Mucosa of rectum (tissue), 2 donors: ENCODE results near the gene ROBO4.
A peak's percentile ranks its signal among the peaks of the same experiment; 100 is the strongest.

ENCODE experiments used
- H3K27ac ChIP-seq, 2 donors: one replicate each; pipeline ENCODE4 v1.7.0; 2013; ENCODE audit warnings: inconsistent platforms in 2 of 2, low read depth in 2 of 2, low read length in 2 of 2
- H3K27me3 ChIP-seq, 2 donors: one replicate each; pipeline ENCODE4 v1.7.0; 2013; ENCODE audit warnings: low read length in 2 of 2; ENCODE audit not compliant: control insufficient read depth in 2 of 2, insufficient read depth in 2 of 2
- H3K36me3 ChIP-seq, 2 donors: one replicate each; pipeline ENCODE4 v1.7.0; 2013; ENCODE audit warnings: low read length in 2 of 2; ENCODE audit not compliant: control insufficient read depth in 2 of 2, insufficient read depth in 2 of 2
- H3K4me1 ChIP-seq, 2 donors: one replicate each; pipeline ENCODE4 v1.7.0; 2013; ENCODE audit warnings: low read length in 2 of 2, mild to moderate bottlenecking in 1 of 2; ENCODE audit not compliant: control insufficient read depth in 2 of 2, insufficient read depth in 2 of 2
- H3K4me3 ChIP-seq, 2 donors: one replicate each; pipeline ENCODE4 v1.7.0; 2013; ENCODE audit warnings: low read length in 2 of 2
- H3K9ac ChIP-seq, 2 donors: one replicate each; pipeline ENCODE4 v1.7.0; 2013; ENCODE audit warnings: low read length in 2 of 2, low read depth in 1 of 2, mild to moderate bottlenecking in 1 of 2
- H3K9me3 ChIP-seq, 2 donors: one replicate each; pipeline ENCODE4 v1.7.0; 2013; ENCODE audit warnings: low read length in 2 of 2; ENCODE audit not compliant: control insufficient read depth in 2 of 2
- donor health status: healthy.
- donor health status: Normal muscosa, but diverticular disease.

ROBO4 gene

DNA sequence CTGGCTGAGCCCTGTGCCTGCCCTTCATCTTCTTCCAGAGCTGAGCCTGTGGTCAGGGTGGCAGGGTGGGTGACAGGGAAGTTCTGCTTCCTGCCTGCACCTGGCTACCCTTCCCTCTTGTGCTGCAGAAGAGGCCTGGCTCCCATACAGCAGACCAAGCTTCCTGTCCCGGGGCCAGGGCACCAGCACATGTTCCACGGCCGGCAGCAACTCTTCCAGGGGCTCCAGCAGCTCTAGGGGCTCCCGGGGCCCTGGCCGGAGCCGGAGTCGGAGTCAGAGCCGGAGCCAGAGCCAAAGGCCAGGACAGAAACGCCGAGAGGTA, 17.4 kb downstream of the ROBO4 start:
- no peak overlapping the region for H3K4me3 ChIP-seq
- no peaks in the 10 kb centered on the region for H3K36me3 ChIP-seq
- no peak overlapping the region for H3K9ac ChIP-seq
- no peaks in the 10 kb centered on the region for H3K9me3 ChIP-seq
- no peak overlapping the region for H3K27ac ChIP-seq
- H3K27me3 ChIP-seq = peaks cover 0 to 7% of the 10 kb centered on the region in 2 donors
- H3K4me1 ChIP-seq = peaks cover 4 to 8% of the 10 kb centered on the region in 2 donors

DNA sequence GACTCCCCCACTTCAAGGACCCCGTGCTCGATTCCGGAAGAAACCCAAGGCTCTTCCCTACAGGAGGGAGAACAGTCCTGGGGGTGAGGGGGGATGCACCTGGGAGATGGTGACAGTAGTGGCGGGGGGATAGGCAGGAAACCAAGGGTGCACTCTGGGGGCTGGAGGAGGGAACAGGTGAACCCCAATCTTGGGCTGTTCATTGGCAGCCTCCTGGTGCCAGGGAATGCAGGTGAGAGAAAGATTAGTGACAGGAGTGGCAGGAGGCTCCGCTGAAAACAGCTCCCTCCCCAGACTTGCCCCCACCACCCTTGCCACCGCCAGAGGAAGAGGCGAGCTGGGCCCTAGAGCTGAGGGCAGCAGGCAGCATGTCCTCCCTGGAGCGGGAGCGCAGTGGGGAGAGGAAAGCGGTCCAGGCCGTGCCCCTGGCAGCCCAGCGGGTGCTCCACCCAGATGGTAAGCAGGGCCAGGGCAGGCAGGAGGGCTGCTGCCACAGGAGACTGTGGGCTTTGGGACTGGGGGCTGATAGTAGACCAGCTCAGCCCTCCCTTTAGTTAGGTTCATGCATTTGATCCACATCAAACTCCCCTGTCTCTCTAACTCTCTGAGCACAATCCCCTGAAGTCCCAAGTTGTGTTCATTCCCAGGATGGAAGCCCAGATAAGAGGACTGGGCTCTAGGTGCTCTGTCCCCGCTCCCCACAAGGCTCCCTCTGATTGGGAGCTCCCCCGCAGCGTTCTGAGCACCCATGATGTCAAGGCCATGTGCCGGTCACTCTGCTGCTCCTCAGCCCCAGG, 18.0 kb downstream of the ROBO4 start:
- Histone ChIP-seq H3K4me3 (no peak overlapping the region), H3K9ac (no peak overlapping the region), H3K27ac (no peak overlapping the region), H3K36me3 (no peaks in the 10 kb centered on the region), H3K27me3 (peaks cover 0 to 13% of the 10 kb centered on the region in 2 donors), H3K9me3 (no peaks in the 10 kb centered on the region), H3K4me1 (peaks cover 4 to 8% of the 10 kb centered on the region in 2 donors)

DNA sequence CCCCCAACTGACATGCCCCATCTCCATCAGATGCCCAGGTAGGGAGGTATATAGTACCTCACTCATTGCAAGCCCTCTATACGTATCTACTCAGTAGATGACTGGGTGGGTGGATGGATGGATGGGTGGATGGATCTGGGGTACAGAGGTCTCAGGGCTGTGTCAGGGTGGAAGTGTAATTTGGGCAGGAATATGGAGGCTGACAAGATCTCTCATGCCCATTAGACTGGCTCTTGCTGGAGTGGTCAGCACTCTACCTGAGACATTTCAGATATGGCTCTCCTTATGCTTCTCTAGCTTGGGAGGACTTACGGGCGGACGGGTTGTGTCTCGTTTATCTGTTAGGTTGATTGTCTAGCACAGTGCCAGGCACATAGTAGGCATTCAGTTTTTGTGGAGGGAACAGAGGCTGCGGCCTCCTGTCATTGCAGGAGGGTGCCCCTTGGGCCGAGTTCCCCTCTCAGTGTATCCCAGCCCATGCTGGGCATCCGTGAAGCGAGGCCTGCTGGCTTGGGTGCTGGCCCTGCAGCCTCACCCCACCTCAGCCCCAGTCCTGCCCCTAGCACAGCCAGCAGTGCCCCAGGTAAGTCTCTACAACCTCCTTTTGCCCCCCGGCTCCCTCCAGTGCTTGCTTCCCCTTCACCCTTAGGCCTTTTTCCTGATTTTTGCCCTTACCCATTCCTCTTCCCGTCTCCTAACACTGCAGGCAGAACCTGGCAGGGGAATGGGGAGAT, 18.7 kb downstream of the ROBO4 start:
- peaks cover 4 to 8% of the 10 kb centered on the region in 2 donors for H3K4me1 ChIP-seq
- H3K4me3 ChIP-seq = no peak overlapping the region
- H3K27me3 ChIP-seq = peaks cover 0 to 14% of the 10 kb centered on the region in 2 donors
- H3K9ac ChIP-seq = no peak overlapping the region
- no peaks in the 10 kb centered on the region for H3K9me3 ChIP-seq
- H3K36me3 ChIP-seq = no peaks in the 10 kb centered on the region
- no peak overlapping the region for H3K27ac ChIP-seq

DNA sequence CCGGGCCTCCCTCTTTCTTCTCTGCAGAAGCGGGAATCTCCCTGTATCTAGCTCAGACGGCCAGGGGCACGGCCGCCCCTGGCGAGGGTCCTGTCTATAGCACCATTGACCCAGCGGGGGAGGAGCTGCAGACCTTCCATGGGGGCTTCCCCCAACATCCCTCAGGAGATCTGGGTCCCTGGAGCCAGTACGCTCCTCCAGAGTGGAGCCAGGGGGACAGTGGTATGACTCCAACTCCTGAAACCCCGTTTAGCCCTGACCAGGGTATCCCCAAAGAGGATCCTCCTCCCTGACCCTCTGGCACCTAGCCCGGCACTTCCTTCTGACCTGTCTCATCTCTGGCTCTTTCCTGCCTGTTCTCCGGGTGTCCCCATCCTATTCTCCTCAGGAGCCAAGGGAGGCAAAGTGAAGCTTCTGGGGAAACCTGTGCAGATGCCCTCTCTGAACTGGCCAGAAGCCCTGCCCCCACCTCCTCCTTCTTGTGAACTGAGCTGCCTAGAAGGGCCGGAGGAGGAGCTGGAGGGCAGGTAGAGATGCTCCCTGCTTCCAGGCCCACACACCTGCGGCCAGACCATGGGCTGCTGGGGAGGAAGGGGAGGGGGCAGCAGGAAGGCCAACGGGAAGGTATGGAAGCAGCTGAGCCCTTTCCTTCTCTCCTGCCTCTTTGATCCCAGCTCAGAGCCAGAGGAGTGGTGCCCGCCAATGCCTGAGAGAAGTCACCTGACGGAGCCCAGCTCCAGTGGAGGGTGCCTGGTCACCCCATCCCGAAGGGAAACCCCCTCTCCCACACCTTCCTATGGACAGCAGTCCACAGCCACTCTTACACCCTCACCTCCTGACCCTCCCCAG, 19.5 kb downstream of the ROBO4 start:
- H3K27me3 ChIP-seq = peaks cover under 1 to 20% of the 10 kb centered on the region in 2 donors
- H3K27ac ChIP-seq = no peak overlapping the region
- no peaks in the 10 kb centered on the region for H3K36me3 ChIP-seq
- H3K9me3 ChIP-seq = no peaks in the 10 kb centered on the region
- H3K4me1 ChIP-seq = peaks cover 4 to 8% of the 10 kb centered on the region in 2 donors
- no peak overlapping the region for H3K4me3 ChIP-seq
- H3K9ac ChIP-seq = no peak overlapping the region

DNA sequence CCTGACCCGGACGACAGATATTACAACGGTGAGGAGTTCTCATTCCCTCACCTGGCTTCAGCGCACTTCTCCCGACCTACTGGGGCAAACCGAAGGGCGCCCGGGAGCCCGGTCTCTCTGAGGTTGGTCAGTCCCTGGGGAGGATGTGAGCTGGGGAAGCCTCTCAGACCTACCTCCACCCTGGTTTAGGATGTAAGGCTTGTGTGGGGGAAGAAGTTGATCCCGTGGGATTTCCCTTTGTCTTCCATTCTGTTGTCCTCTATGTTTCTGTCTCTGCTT, 20.1 kb downstream of the ROBO4 start:
- H3K4me1 ChIP-seq = peaks cover 2 to 6% of the 10 kb centered on the region in 2 donors
- H3K36me3 ChIP-seq = no peaks in the 10 kb centered on the region
- peaks cover 6 to 25% of the 10 kb centered on the region in 2 donors for H3K27me3 ChIP-seq
- no peak overlapping the region for H3K27ac ChIP-seq
- peak overlapping the region; percentile 20 to 83 for H3K4me3 ChIP-seq
- H3K9ac ChIP-seq = peak overlapping the region in 1 of 2 donors; percentile 18
- no peaks in the 10 kb centered on the region for H3K9me3 ChIP-seq

DNA sequence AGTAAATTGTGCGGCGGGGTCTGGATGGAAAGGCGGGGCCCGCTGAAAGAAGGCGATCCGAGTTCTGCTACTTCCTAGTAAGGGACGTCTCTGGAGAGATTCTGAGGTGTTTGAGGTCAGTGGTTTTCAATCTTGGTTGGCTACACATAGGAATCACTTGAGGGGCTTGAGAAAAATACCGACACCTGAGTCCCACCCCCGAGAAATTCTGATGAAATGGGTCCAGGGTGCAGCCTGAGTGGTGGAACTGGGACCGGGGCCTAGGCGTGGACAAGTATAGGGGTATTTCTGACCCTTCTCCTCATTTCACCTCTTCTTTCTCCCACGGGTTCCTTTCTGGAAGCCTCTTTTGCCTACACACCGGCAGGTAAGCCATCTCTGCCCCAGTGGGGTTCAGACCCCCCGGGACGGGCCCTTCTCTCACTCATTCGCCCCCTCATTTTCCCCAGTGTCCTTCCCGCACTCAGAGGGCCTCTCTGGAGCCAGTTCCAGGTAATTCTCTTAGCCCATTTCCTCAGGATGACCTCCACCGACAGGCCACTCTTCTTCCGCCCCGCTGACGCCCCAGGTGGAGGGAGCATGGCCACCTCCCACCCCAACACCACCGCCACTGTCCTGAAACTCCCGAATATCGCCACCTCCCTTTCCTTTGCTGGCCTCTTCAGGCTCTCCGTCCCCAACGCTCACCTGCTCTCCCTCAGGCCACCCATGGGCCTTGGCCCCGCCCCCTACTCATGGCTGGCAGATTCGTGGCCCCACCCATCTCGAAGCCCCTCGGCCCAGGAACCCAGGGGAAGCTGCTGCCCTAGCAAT, 20.6 kb downstream of the ROBO4 start:
- Histone ChIP-seq H3K27me3 (peaks cover 10 to 25% of the 10 kb centered on the region in 2 donors), H3K27ac (peak overlapping the region; percentile 83 to 84), H3K9me3 (no peaks in the 10 kb centered on the region), H3K9ac (peak overlapping the region; percentile 47 to 85), H3K4me3 (peak overlapping the region; percentile 74 to 83), H3K36me3 (no peaks in the 10 kb centered on the region), H3K4me1 (peaks cover 2 to 5% of the 10 kb centered on the region in 2 donors)

DNA sequence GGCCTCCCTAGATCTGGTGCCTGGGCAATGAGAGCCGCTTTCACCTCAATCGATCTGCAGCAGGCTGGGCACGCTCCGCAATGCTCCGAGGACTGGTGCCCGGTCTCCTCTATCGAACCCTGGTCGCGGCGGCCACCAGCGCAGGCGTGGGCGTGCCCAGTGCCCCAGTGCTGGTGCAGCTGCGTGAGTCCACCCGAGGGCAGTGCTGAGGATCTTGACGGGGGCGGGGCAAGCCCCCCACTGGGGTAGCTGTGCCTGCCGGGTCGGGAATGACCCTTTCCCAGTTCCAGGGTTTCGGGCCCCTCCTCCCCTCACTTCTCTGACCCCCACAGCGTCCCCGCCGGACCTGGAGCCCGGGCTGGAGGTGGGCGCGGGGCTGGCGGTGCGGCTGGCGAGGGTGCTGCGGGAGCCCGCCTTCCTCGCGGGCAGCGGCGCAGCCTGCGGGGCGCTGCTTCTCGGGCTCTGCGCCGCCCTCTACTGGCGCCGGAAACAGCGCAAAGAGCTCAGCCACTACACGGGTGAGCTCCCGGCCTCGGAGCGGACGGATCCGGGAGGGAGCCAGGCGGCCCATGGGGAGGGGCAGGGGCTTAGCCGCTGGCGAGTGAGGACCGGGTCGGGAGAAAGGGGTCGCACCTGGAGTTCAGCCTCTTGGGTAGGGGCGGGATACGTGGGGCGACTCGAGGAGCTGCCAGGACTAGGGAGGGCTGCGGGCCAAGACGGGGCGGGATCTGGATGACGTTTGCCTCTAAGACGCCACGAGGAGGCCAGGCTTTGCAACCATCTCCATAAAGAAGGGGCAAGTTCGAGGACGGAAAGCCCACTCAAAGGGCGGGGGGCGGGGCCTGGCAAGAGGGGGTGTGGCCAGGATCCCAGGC, 21.5 kb downstream of the ROBO4 start:
- Histone ChIP-seq H3K36me3 (no peaks in the 10 kb centered on the region), H3K27ac (peak overlapping the region; percentile 83 to 84), H3K4me1 (peaks cover 2 to 5% of the 10 kb centered on the region in 2 donors), H3K4me3 (peak overlapping the region; percentile 74 to 83), H3K27me3 (peaks cover 10 to 31% of the 10 kb centered on the region in 2 donors), H3K9ac (peak overlapping the region; percentile 70 to 85), H3K9me3 (no peaks in the 10 kb centered on the region)

DNA sequence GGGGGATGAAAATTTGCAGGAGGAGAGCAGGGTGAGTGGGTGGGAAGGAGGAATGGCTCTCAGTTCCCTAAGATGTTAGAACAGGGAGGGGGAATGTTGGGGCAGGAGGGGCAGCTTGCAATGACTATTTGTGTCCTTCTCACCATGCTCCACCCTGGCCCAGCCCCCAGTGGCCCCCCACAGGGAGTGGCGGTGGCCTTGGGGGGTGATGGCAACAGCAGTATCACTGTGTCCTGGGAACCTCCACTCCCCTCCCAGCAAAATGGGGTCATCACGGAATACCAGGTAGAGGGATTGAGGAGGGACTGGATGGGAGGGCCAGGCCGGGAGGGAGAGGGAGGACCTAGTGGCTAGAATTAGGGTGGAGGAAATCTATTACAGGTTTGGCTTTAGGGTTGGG, 22.3 kb downstream of the ROBO4 start:
- Histone ChIP-seq H3K4me1 (peaks cover 2 to 5% of the 10 kb centered on the region in 2 donors), H3K9me3 (no peaks in the 10 kb centered on the region), H3K27me3 (peaks cover 17 to 36% of the 10 kb centered on the region in 2 donors), H3K36me3 (no peaks in the 10 kb centered on the region), H3K9ac (no peak overlapping the region), H3K27ac (no peak overlapping the region), H3K4me3 (no peak overlapping the region)
